HCT116 (cell line): ENCODE results near the gene MYRF. TPM values are rescaled to one million over a fixed set of nuclear protein-coding genes. Genes with fewer than 3 reads are reported as not detected.

Experiments used
- ATAC-seq: fragments of 200-7000 bp; cut with Tn5 transposase; 2 replicates; pipeline ENCODE4 v1.9.1; 2020; ENCODE audit warnings: mild to moderate bottlenecking, moderate library complexity
- BruUV-seq: library from RNA; stranded (reverse); fragments of 400-500 nt; replicated peaks from 2 replicates; lab custom pipeline; 2021; lab: Mats Ljungman, UMichigan
- CTCF ChIA-PET: fragments of 300-600 bp; sonication (Branson Sonifier 250); formaldehyde crosslinking; loops from one replicate; lab custom pipeline; 2021; ENCODE audit warnings: antibody characterized with exemption; lab: Charles Lee
- POLR2A ChIA-PET: fragments of 300-600, 350-600 bp; sonication (Branson Sonifier 250); formaldehyde crosslinking; loops from one replicate; lab custom pipeline; 2021; ENCODE audit warnings: antibody characterized with exemption; lab: Charles Lee
- RAD21 ChIA-PET, 2 experiments: fragments of 300-600 bp; sonication (Branson Sonifier 250); formaldehyde crosslinking; loops; one replicate each; lab custom pipeline; 2023; ENCODE audit warnings: low total read pairs in 2 of 2; ENCODE audit not compliant: uncharacterized antibody in 2 of 2, unreplicated experiment in 2 of 2, low non-redundant PET in 1 of 2; lab: Charles Lee
- DNase-seq: peaks from one replicate; pipeline ENCODE4 v3.0.0-alpha.2; 2010; ENCODE audit warnings: low read depth, low spot score
- H2AFZ ChIP-seq: fragments of 200-600 bp; shearing (Covaris generic), sonication (generic); 2 replicates; pipeline ENCODE4 v1.6.1; 2017; ENCODE audit warnings: low read depth, mixed run types, mixed read lengths, antibody characterized with exemption, low read length; ENCODE audit not compliant: poor library complexity, severe bottlenecking
- H3K27ac ChIP-seq: 2 replicates; pipeline ENCODE4 v1.5.1; 2012; ENCODE audit warnings: low read depth, low read length
- H3K27me3 ChIP-seq: fragments of 200-600 bp; sonication (generic); 2 replicates; pipeline ENCODE4 v1.6.1; 2016; ENCODE audit warnings: mixed run types, low read length, mixed read lengths; ENCODE audit not compliant: insufficient read depth
- H3K36me3 ChIP-seq, 2 experiments: fragments of 200-500 bp in 1 of 2; fragments of 200-600 bp in 1 of 2; sonication (Bioruptor generic) in 1 of 2; sonication (generic) in 1 of 2; 2 replicates each; pipeline versions ENCODE4 v1.5.1 to v1.6.1; 2014 to 2016; ENCODE audit warnings: low read length in 2 of 2, inconsistent platforms in 1 of 2, mixed read lengths in 1 of 2, mixed run types in 1 of 2; ENCODE audit not compliant: insufficient read depth in 2 of 2, control insufficient read depth in 1 of 2
- H3K4me1 ChIP-seq, 2 experiments: fragments of 200-600 bp in 1 of 2; sonication (generic) in 1 of 2; 2 replicates each; pipeline versions ENCODE4 v1.5.1 to v1.6.1; 2012 to 2017; ENCODE audit warnings: low read length in 2 of 2, inconsistent platforms in 1 of 2, mild to moderate bottlenecking in 1 of 2, mixed read lengths in 1 of 2, mixed run types in 1 of 2, moderate library complexity in 1 of 2; ENCODE audit not compliant: insufficient read depth in 2 of 2, control insufficient read depth in 1 of 2
- H3K4me2 ChIP-seq: fragments of 200-600 bp; sonication (generic); 2 replicates; pipeline ENCODE4 v1.6.1; 2017; ENCODE audit warnings: mixed run types, low read length, mixed read lengths
- H3K4me3 ChIP-seq, 2 experiments: fragments of 200-600 bp in 1 of 2; sonication (generic) in 1 of 2; replicated peaks in 1 of 2; 2 replicates each; pipeline ENCODE4 v1.5.1; 2011 to 2016; ENCODE audit warnings: low read length in 2 of 2, control low read depth in 1 of 2, low read depth in 1 of 2, mild to moderate bottlenecking in 1 of 2, mixed read lengths in 1 of 2, mixed run types in 1 of 2
- H3K79me2 ChIP-seq: fragments of 200-600 bp; sonication (generic); 2 replicates; pipeline ENCODE4 v1.6.1; 2017; ENCODE audit warnings: mild to moderate bottlenecking, mixed run types, low read length, moderate library complexity, mixed read lengths; ENCODE audit not compliant: insufficient read depth
- H3K9ac ChIP-seq: fragments of 200-600 bp; sonication (generic); 2 replicates; pipeline ENCODE4 v1.6.1; 2016; ENCODE audit warnings: low read length, mixed read lengths
- H3K9me2 ChIP-seq: fragments of 200-600 bp; sonication (generic), shearing (Covaris generic); 2 replicates; pipeline ENCODE4 v1.6.1; 2017; ENCODE audit warnings: mixed run types, mild to moderate bottlenecking, moderate library complexity; ENCODE audit not compliant: insufficient read depth
- H3K9me3 ChIP-seq, 2 experiments: fragments of 200-500 bp in 1 of 2; fragments of 200-600 bp in 1 of 2; sonication (Bioruptor generic) in 1 of 2; sonication (generic) in 1 of 2; 2 replicates each; pipeline ENCODE4 v1.6.1; 2014 to 2017; ENCODE audit warnings: low read length in 2 of 2, mixed read lengths in 2 of 2, inconsistent platforms in 1 of 2, low read depth in 1 of 2, mild to moderate bottlenecking in 1 of 2, mixed run types in 1 of 2, moderate library complexity in 1 of 2; ENCODE audit not compliant: control insufficient read depth in 1 of 2, insufficient read depth in 1 of 2
- H4K20me1 ChIP-seq: fragments of 200-600 bp; sonication (generic), shearing (Covaris generic); 2 replicates; pipeline ENCODE4 v1.6.1; 2017; ENCODE audit warnings: mixed run types, mild to moderate bottlenecking, moderate library complexity; ENCODE audit not compliant: insufficient read depth
- CBX3 ChIP-seq: IDR thresholded peaks from 2 replicates; pipeline ENCODE4 v1.6.1; 2012; ENCODE audit warnings: low read depth
- CEBPB ChIP-seq: IDR thresholded peaks from 2 replicates; pipeline ENCODE4 v1.6.1; 2012; ENCODE audit warnings: low read depth
- EGR1 ChIP-seq: IDR thresholded peaks from 2 replicates; pipeline ENCODE4 v1.6.1; 2012; ENCODE audit warnings: low read depth
- ELF1 ChIP-seq: IDR thresholded peaks from 2 replicates; pipeline ENCODE4 v1.6.1; 2012; ENCODE audit warnings: low read depth, borderline replicate concordance
- EZH2phosphoT487 ChIP-seq: fragments of 200-600 bp; IDR thresholded peaks from 2 replicates; pipeline ENCODE4 v1.6.1; 2018; ENCODE audit warnings: antibody characterized with exemption, borderline replicate concordance
- JUND ChIP-seq: IDR thresholded peaks from 2 replicates; pipeline ENCODE4 v1.6.1; 2012
- MAX ChIP-seq: IDR thresholded peaks from 2 replicates; pipeline ENCODE4 v1.6.1; 2012
- POLR2AphosphoS5 ChIP-seq: IDR thresholded peaks from 2 replicates; pipeline ENCODE4 v1.6.1; 2011; ENCODE audit warnings: mild to moderate bottlenecking, low read depth, low read length, moderate library complexity
- REST ChIP-seq: IDR thresholded peaks from 2 replicates; pipeline ENCODE4 v1.6.1; 2012; ENCODE audit warnings: low read depth
- SIN3A ChIP-seq: IDR thresholded peaks from 2 replicates; pipeline ENCODE4 v1.6.1; 2012; ENCODE audit warnings: low read depth
- SP1 ChIP-seq: IDR thresholded peaks from 2 replicates; pipeline ENCODE4 v1.6.1; 2012; ENCODE audit warnings: low read depth
- SRF ChIP-seq: IDR thresholded peaks from 2 replicates; pipeline ENCODE4 v1.6.1; 2012; ENCODE audit warnings: low read depth
- TCF7L2 ChIP-seq: IDR thresholded peaks from 2 replicates; pipeline ENCODE4 v1.7.0; 2011; ENCODE audit warnings: borderline replicate concordance, inconsistent platforms; ENCODE audit not compliant: insufficient read depth, insufficient read length; ENCODE audit errors: extremely low read depth
- YY1 ChIP-seq: IDR thresholded peaks from 2 replicates; pipeline ENCODE4 v1.6.1; 2011; ENCODE audit warnings: low read length, low read depth, moderate library complexity, mild to moderate bottlenecking; ENCODE audit not compliant: insufficient replicate concordance; ENCODE audit errors: extremely low read depth
- ZNF274 ChIP-seq: fragments of 200-500 bp; sonication (Bioruptor generic); IDR thresholded peaks from 2 replicates; pipeline ENCODE4 v1.6.1; 2014; ENCODE audit warnings: mild to moderate bottlenecking, low read depth, low read length, inconsistent platforms
- intact Hi-C: fragments of 100-400 bp; cut with micrococcal nuclease; formaldehyde crosslinking; loops from 2 replicates; pipeline ENCODE4 v1.10.0; 2022
- total RNA-seq: library from RNA; stranded (reverse); gene quantifications from one replicate; pipeline ENCODE4 v1.2.1, GENCODE V29; 2021; ENCODE audit not compliant: unreplicated experiment
- TF ChIP-seq, protein P1 (sequence below): IDR thresholded peaks from 2 replicates; pipeline ENCODE4 v1.6.1; 2011; ENCODE audit warnings: mild to moderate bottlenecking, low read length, moderate library complexity; ENCODE audit not compliant: insufficient replicate concordance; ENCODE audit errors: extremely low read depth

Gene MYRF
- total RNA-seq, 1 experiment from 2014 or later = 52.3 TPM

DNA sequence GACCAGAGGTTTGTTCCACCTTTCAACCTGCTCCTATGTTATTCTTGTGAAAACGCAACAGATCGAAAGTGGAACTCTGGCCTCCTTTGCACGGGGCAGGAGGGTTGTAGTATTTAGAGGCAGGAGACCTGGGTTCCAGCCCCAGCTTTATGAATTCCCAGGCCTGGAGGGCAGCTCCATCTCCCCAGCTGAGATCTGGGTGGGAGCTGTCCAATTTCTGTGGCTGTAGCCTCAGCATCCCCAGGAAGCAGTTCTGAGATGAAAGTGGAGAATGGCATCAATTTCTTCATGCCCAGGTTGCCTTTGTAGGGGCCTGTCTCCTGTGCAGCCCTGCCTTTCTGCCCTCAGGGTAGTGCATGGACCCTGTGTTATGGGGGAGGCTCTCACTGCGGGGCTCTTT, 79.8 kb downstream of the MYRF start:
- H3K4me2 ChIP-seq = no peak overlapping the region
- no peak overlapping the region for H3K9ac ChIP-seq
- no peaks in the 10 kb centered on the region for H3K9me3 ChIP-seq
- TF ChIP-seq SIN3A = no peak
- no peaks in the 10 kb centered on the region for H4K20me1 ChIP-seq
- no peak for DNase-seq
- no peak overlapping the region for H2AFZ ChIP-seq
- H3K27ac ChIP-seq = no peak overlapping the region
- no TSS peak for BruUV-seq
- no peaks in the 10 kb centered on the region for H3K27me3 ChIP-seq
- H3K4me3 ChIP-seq = no peak overlapping the region
- peaks cover 0 to 5% of the 10 kb centered on the region in 2 experiments; a peak in 1 of 4 replicates for H3K4me1 ChIP-seq
- H3K36me3 ChIP-seq = no peaks in the 10 kb centered on the region
- no peak for ATAC-seq
- RAD21 ChIA-PET = no interaction called here
- CTCF ChIA-PET = no interaction called here
- POLR2A ChIA-PET = no interaction called here
- H3K9me2 ChIP-seq = no peaks in the 10 kb centered on the region
- H3K79me2 ChIP-seq = no peaks in the 10 kb centered on the region
- intact Hi-C loops = no loop called here

DNA sequence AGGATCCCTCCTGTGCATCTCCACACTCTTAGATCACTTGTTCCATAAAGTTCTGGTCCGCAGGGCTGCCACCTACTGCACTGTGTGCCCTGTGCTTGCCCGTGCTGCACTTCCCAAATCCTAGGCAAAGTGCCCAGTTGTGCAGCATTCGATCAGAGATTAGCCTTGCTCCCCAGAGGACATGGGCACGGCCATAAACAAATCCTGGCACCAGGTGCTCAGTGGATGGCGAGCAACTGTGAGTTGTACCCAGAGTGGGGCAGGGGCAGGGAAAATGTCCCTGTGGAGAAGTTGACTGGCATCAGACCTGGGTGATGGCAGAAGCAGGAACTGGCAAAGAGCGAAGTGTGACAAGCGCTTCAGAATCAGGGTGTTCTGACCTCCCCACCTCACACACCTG, 80.3 kb downstream of the MYRF start:
- POLR2A ChIA-PET = no interaction called here
- Histone ChIP-seq H3K9ac (no peak overlapping the region), H4K20me1 (no peaks in the 10 kb centered on the region), H3K27me3 (no peaks in the 10 kb centered on the region), H3K9me3 (no peaks in the 10 kb centered on the region), H3K4me2 (no peak overlapping the region), H3K4me1 (peaks cover 0 to 5% of the 10 kb centered on the region in 2 experiments; a peak in 1 of 4 replicates), H2AFZ (no peak overlapping the region), H3K9me2 (no peaks in the 10 kb centered on the region), H3K27ac (no peak overlapping the region), H3K79me2 (no peaks in the 10 kb centered on the region), H3K36me3 (no peaks in the 10 kb centered on the region), H3K4me3 (no peak overlapping the region)
- CTCF ChIA-PET = no interaction called here
- intact Hi-C loops = no loop called here
- no peak for DNase-seq
- no peak for TF ChIP-seq TCF7L2
- no peak for TF ChIP-seq ZNF274
- no peak for TF ChIP-seq YY1
- no peak for TF ChIP-seq REST
- TF ChIP-seq SRF = no peak
- TF ChIP-seq MAX = no peak
- TF ChIP-seq, protein P1, sequence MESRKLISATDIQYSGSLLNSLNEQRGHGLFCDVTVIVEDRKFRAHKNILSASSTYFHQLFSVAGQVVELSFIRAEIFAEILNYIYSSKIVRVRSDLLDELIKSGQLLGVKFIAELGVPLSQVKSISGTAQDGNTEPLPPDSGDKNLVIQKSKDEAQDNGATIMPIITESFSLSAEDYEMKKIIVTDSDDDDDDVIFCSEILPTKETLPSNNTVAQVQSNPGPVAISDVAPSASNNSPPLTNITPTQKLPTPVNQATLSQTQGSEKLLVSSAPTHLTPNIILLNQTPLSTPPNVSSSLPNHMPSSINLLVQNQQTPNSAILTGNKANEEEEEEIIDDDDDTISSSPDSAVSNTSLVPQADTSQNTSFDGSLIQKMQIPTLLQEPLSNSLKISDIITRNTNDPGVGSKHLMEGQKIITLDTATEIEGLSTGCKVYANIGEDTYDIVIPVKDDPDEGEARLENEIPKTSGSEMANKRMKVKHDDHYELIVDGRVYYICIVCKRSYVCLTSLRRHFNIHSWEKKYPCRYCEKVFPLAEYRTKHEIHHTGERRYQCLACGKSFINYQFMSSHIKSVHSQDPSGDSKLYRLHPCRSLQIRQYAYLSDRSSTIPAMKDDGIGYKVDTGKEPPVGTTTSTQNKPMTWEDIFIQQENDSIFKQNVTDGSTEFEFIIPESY = no peak
- TF ChIP-seq ELF1 = no peak
- TF ChIP-seq SP1 = no peak
- no peak for TF ChIP-seq POLR2AphosphoS5
- TF ChIP-seq CEBPB = no peak
- TF ChIP-seq EZH2phosphoT487 = no peak
- TF ChIP-seq CBX3 = no peak
- TF ChIP-seq JUND = no peak
- TF ChIP-seq EGR1 = no peak
- ATAC-seq = no peak
- no TSS peak for BruUV-seq
- RAD21 ChIA-PET = no interaction called here
